Fibroblast of gingiva (primary cell): ENCODE data around the gene SLC44A5.
"Not testable (repeated sequence)": the region's sequence is repeated elsewhere in the genome, so short reads cannot be mapped to it uniquely, and the experiment has no call there.

Experiments
- DNase-seq: peaks from one replicate; pipeline ENCODE4 v3.0.0-alpha.2; 2011; ENCODE audit warnings: low read depth

The SLC44A5 gene

DNA sequence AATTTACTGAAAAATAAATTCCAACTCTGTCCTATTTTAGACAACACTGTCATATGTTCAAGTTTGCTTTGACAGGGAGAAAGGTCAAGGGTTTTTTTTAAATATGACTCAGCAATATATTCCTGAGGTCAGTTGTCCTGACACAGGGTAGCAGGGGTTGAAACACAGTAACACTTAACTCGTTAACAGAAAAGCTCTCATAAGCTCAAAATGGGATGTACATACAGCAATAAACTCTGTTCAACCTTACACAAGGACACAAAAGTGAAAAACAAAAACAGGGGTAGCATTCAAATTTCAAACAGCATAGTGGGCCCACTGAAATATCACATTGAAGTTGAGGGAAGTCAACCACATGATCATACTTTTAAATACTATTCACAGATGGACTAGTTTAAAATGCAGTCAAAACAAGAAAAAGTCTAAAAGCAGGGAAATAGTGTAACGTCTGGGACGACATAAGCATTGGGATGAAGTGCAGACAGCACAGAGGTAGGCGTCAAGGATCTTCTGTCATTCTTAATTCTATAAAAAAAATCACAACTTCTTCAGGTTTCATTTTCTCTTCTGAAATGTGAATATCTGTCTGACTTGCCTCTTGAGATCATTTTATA lies 89.9 kb downstream of the SLC44A5 start:
- no peak for DNase-seq

DNA sequence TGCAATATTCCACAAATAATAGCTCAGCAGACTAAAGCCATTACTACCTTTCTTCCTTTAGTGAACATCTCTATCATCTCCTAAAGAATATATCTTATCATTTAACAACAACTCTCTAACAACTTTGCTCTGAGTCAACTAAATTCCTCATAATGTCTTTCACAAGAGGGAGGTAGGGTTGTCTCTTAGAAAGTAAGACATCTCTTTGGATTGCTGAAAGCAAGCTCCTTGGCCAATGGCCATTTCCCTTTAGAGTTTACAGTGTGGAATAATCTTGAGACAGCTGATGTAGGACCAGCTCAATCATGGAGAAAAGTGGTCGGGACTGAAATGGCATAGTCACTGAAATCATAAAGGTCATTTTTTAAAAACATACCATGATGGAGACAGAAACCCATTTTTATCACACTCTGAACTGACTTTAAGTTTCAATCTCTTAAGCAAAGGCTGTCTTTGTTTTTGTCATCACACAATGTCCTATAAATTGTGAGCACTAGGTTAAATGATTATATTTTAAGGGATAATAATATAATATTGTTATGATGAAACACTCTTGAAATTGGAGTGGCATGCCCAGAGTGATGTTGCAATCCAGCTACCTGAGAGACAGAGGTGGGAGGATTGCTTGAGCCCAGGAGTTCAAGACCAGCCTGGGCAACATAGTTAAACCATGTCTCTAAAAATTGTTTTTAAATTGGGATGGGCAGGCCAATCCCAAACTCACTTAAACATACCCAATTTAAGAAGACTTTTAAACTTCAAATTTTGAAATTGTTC lies 91.1 kb downstream of the SLC44A5 start:
- DNase-seq = no peak

DNA sequence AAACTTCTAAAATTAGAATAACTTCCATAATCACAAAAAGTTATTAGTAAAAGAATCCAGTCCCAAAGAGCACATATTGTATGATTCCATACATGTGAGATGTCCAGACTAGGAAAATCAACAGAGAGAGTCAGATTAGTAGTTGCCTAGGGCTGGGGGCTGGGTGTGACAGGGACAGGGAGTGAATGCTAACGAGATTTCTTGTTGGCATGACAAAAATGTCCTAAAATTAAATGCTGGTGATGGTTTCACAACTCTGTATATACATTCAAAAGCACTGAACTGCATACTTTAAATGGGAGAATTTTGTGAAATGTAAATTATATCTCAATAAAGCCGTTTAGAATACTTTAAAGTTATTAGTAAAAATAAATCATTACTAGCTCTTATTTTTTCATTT lies 92.2 kb downstream of the SLC44A5 start:
- no peak for DNase-seq

DNA sequence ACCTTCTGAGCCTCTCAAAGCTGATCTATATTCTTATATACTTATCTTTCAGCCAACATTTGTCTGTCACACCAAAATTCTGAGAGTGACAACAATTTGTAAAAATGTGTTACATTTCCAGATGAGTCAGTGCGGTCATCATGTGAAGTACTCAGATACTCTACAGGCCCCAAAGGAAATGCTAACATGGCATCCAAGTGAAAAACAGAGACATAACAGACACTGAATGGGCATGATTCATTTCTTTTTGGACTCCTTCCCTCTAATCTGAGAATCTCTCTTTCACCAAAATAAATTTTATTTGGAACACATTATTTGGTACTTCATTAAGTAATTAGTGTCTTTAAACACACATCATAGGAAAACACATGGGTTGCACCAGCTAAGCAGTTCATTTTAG lies 96.6 kb downstream of the SLC44A5 start:
- no peak for DNase-seq

DNA sequence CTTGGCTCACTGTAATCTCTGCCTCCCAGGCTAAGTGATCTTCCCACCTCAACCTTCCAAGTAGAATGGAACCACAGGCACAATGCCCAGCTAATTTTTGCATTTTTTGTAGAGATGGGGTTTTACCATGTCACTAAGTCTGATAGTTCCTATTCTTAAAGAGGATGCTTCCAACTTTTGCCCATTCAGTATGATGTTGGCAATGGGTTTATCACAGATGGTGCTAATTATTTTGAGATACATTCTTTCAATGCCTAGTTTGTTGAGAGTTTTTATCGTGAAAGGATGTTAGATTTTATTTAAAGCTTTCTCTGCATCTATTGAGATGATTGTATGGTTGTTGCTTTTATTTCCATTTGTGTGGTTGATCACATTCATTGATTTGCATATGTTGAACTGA lies 103.9 kb downstream of the SLC44A5 start:
- DNase-seq = no peak

DNA sequence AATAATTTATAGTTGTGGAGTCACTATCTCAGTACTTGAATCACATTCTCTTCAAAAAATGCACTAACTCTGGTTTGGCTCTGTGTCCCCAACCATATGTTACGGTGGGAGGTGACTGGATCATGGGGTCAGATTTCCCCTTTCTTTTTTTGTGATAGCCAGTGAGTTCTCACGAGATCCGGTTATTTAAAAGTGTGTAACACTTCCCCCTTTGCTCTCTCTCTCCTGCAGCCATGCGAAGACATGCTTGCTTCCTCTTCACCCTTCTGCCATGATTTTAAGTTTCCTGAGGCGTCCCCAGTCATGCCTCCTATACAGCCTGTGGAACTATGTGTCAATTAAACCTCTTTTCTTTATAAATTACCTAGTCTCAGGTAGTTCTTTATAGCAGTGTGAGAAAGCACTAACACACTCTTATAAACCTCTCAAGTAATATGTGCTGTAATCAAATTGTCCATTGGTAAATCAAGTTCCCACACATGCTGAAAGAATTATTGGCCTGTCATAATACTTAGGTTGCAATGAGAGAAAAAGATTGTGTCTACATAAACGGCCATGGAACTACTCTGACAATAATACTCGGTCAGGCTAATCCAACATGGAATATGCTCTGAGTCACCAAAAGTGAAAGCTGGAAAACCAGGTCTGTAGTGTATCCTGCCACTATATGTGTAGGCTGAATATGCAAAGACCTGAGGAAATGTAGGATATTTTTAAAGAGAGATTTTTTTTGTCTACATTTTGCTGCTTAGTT lies 107.5 kb downstream of the SLC44A5 start:
- DNase-seq = no peak

DNA sequence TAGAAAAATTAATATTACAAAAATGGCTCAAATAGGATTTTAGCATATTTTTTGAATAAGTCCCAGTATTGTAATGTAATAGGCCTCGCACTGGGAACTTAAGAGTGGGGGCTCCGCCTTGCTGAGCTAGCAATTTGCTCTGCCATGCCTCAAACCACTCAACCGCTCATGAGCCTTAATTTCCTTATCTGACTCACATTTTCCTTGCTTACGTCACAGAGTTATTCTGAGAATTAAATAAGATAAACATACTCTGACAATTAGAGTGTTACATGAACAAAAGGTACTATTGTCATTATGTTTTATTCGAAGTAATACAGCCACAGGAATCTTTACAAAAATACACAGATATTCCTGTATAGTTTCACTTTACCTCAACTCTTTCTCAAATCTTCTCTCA lies 108.1 kb downstream of the SLC44A5 start:
- peak; percentile 31 for DNase-seq

DNA sequence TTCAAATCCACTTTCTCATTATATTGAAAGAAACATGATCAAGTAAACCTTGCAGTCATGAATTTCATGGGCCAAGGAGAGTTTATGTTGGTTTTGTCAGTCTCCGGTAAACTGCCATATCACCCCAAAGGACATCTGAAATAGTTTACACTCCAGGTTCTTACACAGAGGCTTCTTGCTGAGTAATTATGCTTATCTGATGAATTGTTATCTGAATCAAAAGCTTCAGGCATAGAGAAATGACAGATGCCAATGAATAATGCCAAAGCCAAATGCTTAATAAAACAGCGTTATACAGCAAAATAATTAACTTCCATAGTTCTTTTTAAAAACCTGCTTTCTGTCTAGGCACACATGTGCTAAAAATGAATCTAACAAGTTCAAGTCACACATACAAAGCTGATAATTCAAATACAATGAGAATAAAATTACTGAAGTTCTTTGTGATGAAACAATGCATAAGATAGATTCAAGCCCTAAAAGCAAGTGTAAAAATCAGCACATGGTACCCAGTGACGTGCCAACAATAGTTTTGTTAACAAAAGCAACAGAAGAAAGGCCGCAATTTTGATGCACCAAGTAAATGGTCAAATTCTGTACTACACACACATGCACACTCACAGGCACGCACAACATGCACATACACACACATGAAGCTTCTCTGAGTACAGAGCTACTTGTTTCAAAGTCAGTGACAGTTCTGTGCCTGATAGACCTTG lies 109.2 kb downstream of the SLC44A5 start:
- DNase-seq = no peak

DNA sequence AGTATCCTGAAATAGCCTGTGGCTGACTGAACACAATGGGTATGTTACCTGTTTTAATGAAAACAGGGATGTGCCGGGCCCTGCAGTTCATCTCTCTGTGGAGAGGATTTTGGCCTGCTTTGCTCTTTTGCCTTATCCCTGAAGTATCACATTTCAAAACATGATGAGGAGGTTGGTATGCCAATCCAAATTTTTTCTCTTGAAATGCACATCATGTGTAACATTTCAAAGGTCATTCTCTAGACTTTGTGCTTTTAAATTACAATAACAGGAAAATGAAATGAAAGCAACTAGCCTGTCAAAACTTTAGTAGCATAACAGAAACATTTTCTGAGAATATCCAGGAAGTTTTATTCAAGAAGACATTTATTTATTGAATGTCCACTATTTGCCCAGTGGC lies 118.9 kb downstream of the SLC44A5 start:
- DNase-seq = no peak

DNA sequence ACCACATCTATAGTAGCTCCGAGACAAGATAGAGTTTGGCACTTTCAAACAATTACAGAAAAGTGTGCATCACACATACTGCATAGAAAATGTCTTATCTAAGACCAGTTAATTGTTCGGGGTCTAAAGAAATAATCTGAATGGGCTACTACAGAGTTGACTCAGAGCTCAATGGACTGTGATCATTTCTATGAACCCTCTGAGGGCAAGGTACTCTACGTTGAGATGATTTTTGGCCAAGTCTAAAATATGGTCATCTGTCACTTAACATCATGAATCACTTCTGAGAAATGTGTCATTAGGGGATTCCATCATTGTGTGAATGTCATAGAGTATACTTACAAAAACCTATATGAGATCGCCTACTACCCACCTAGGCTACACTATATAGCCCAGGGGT lies 123.5 kb downstream of the SLC44A5 start:
- DNase-seq = no peak

DNA sequence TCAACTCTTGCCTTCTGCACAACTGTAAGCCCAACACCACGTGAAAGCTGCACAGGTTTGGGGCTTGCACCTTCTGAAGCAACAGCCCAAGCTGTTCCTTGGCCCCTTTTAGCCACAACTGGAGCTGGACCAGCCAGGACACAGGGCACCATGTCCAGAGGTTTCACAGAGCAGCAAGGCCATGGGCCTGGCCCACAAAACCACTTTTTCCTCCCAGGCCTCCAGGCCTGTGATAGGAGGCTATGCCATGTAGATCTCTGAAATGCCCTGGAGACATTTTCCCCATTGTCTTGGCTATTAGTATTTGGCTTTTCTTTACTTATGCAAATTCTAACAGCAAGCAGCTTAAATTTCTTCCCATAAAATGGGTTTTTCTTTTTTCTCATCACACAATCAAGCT lies 126.1 kb downstream of the SLC44A5 start:
- DNase-seq = no peak

DNA sequence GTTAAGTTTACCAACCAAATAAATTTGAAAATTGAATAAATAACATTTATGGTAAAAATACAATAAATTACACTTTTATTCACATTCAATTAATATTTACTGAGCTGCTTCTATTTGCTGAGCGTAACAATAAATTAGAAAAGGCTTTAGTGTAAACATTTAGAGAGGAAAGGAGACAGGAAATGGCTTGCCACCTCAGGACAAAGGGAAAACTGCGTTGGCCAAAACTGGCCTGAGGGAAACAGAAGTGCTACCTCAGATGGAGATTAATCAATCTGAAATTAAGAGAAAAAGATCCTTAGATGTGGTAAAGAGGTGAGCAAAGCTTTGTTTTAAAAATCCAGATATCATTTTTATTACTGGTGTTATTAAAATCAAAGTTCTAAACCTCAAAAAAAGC lies 128.0 kb downstream of the SLC44A5 start:
- DNase-seq = no peak

DNA sequence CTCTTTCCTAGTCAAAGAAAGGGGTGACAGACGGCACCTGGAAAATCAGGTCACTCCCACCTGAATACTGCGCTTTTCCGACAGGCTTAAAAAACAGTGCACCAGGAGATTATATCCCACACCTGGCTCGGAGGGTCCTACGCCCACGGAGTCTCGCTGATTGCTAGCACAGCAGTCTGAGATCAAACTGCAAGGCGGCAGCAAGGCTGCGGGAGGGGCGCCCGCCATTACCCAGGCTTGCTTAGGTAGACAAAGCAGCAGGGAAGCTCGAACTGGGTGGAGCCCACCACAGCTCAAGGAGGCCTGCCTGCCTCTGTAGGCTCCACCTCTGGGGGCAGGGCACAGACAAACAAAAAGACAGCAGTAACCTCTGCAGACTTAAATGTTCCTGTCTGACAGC lies 134.4 kb downstream of the SLC44A5 start:
- DNase-seq = not testable (repeated sequence)

DNA sequence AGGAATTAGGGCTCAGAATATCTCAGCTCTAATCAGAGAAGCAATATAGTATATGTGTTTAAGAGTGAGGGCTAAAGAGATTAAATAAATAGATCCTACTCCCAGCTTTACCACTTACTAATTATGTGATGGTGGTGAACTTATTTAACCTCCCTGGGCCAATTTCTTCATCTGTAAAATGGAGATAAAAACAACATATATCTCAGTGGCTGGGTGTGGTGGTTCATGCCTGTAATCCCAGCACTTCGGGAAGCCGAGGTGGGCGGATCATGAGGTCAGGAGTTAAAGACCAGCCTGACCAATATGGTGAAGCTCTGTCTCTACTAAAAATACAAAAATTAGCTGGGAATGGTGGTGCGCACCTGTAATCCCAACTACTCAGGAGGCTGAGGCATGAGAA lies 135.2 kb downstream of the SLC44A5 start:
- DNase-seq = no peak

DNA sequence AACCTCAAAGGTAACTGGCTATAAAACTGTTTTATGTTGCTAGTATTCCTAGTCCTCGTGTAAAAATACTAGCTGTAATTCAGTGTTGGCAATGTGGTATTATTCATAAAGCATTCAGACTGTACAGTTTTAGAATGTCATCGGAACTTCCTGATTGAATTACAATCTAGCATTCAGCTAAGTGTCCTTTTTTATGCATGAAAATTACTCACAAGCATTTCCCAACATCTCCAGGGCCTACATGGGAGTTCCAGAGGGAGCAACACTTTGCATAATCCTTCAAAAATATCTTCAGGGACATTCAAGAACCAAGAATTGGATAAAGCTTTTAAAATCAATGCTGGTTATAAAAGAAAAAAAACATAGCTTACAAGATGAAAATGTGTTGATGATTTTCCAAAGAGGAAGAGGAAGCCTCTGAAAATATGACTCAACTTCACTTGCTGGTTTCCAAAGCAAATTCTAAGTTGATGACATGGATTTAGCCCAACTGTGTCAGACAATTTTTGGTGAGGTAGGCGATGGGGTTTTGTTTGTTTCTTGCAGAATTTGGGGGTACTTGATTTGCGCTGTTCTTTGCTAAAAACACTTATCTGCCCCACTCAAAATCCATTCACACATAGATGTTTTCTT lies 137.8 kb downstream of the SLC44A5 start:
- DNase-seq = peak; percentile 39

DNA sequence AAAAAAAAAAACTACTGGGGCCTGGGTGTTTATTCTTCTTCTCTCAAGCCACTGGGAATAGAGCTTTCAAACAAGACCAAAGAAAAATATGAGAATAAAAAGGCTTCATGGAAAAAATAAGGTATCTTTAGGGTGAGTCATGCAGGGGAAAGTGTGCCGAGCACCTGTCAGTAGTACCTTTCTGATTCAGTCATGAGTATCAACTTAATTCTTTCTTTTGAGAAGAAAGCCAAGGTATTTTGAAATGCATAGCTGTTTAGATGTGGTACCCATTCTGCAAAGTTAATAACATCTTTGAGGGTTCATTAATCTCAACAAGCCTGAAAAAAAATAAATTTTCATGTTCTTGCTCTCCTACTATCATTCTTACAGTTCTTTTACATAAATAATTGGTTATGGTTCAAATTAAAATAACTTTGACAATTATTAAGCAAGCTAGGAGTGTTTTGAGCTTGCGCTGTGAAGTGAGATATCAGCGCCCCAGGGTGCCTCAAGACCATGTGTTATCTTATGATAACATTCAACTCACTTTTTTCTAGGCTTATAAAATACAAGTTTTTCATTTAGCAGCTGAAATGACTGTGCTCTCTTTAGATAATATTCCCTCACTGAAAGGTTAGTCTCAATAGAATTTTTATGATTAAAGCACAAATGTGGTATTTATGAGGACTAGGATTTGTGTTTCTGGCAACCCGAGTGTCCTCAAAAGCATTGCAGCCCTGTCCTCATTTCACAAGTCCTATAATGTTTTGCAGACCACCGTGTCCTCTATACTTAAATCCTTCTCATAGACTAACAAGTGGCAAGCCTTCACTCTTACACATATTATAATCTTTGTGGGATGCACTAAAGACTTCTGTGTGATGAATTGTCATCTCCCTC lies 138.6 kb downstream of the SLC44A5 start:
- no peak for DNase-seq

DNA sequence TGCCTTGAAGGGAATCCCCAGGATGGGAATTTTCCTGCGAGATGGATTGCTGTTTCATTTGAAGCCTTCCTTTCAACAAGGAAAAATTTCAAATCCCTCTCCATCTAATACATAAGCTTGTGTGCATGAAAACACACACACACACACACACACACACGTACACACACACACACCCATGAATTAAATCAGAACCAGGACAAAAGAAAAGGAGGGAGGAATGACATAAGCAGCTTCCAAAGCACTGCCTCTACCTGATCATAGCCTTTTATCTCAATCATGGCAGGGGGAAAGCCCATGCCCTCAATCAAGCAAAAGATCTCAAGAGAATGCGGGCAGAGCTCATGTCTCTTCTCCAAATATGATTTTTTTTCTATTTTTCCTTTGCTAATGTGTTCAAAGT lies 139.7 kb downstream of the SLC44A5 start:
- no peak for DNase-seq

DNA sequence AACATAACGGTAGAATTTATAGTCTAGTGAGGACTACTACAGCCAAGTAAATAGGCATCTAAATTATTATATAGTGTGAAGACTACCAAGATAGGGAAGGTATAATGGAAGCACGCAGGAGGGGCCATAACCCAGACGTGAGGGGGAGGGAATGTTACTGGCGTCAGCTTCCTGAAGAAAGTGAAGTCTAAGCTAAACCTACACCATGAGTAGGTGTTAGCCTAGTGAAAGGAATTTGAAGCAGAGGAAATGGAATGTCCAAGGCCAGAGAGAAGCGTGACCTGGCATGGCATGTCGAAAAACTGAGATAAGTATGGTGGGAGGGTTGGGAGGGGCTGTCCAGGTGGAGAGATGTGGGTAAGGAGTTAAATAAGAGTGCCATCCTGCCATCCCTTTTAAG lies 140.5 kb downstream of the SLC44A5 start:
- no peak for DNase-seq

DNA sequence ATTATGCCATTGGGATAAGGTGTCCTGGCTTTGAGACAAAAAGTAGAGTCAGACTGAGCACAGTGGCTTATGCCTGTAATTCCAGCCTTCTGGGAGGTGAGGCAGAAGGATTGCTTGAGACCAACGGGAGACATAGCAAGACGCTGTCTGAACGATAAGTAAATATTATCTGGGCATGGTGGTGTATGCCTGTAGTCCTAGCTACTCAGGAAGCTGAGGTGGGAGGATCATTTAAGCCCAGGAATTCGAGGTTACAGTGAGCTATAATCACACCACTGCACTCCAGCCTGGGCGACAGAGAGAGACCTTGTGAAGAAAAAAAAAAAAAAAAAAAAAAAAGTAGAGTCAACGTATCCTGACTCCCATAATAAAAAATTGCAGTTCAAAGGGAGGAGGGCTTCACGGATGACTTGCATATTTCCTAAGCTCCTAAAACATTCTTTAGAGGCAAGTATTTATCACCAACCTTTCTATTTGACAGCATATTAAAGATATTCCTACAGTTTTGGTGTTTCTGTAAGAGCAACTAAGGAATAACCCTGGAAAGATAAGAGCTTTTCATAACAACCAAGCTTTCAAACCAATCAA lies 141.2 kb downstream of the SLC44A5 start:
- no peak for DNase-seq

DNA sequence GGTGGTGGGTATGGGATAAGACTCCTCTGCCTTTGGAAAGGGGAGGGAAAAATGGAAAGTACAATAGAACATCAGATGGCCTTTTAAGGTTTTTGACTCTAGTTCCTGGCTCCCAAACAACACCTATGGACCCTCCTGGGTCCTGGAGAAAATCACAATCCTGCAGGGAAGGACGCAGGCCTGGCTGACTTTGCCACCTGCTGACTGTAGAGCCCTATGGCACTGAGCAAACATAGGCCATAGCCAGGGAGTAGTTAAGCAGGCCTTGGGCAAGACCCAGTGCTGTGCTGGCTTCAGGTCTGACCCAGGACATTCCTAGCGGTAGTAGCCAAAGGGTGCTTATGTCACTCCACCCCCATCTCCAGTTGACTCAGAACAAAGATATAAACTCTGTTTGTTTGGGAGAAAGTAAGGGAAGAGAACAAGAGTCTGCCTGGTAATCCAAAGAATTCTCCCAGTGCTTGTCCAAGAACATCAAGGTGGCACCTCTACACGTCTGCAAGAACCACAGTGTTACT lies 149.0 kb downstream of the SLC44A5 start:
- DNase-seq = no peak
